ENCODE measurements around the gene CKB. TPM values are rescaled to one million over a fixed set of nuclear protein-coding genes. Genes with fewer than 3 reads are reported as not detected.

Gene CKB
- total RNA-seq, 1 donor from 2014 or later, result 178 TPM

DNA sequence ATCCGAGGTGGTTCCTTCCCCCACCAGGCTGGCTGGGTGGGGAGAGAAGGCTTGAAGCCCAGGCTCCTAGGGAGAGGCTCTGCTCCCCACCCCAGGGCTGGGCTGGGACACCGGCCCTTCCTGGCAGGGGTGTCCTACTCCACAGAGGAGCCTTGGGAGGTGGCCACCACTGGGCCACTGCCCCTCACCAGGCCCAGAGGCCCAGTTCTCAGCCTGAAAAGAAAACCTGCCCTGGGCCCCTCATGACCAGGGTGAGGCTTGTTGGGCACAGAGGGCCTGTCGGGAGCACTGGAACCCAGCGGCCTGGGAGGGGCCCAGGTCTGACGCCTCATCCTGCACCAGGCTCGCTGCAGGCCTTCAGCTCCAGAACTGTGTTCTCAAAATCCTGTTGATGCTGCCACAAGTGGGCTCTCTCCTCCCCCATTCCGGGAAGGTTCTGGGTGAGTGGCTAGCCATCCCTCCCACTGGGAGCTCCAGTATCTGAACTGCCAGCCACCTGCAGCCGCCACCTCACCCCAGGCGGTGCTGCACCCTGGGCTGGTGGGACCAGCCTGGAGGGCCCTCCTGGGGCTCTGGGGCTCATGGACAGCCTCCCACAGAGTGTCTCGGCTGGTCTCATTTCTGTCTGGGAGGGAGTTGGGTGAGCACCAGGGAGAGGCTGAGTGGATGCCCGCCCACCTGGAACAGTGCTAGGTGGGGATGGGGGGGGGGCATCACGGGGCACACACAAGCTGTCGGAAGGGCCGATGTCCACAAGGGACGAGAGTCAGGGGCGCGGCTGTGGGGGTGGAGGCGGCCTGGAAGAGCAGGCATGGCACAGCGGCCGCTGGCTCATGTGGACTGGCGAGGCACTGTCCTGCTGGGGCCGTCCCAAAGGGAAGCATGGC lies 28.1 kb upstream of the CKB start:
- Histone ChIP-seq H3K4me3 (ENCODE audit: insufficient read depth, low read depth, low read length) (no peak overlapping the region), H3K27ac (ENCODE audit: low read depth, low read length) (no peak overlapping the region), H3K4me2 (ENCODE audit: low read length) (no peak overlapping the region), H3K36me3 (ENCODE audit: insufficient read depth, low read length) (no peaks in the 10 kb centered on the region), H3K9ac (ENCODE audit: low read length) (no peak overlapping the region), H3K27me3 (ENCODE audit: insufficient read depth, low read length) (no peaks in the 10 kb centered on the region), H3K79me2 (ENCODE audit: insufficient read depth, low read length) (peaks cover 7% of the 10 kb centered on the region), H3K9me3 (ENCODE audit: insufficient read depth, low read depth, low read length) (no peaks in the 10 kb centered on the region), H2AFZ (ENCODE audit: low read depth, low read length) (no peak overlapping the region), H3K4me1 (ENCODE audit: insufficient read depth, low read length) (peaks cover 10% of the 10 kb centered on the region), H4K20me1 (ENCODE audit: insufficient read depth, low read length) (peaks cover 49% of the 10 kb centered on the region)
- TF ChIP-seq EZH2 (IDR thresholded peaks at IDR 0.05; ENCODE audit: insufficient read depth, low read length), result no peak
- TF ChIP-seq, protein P1, sequence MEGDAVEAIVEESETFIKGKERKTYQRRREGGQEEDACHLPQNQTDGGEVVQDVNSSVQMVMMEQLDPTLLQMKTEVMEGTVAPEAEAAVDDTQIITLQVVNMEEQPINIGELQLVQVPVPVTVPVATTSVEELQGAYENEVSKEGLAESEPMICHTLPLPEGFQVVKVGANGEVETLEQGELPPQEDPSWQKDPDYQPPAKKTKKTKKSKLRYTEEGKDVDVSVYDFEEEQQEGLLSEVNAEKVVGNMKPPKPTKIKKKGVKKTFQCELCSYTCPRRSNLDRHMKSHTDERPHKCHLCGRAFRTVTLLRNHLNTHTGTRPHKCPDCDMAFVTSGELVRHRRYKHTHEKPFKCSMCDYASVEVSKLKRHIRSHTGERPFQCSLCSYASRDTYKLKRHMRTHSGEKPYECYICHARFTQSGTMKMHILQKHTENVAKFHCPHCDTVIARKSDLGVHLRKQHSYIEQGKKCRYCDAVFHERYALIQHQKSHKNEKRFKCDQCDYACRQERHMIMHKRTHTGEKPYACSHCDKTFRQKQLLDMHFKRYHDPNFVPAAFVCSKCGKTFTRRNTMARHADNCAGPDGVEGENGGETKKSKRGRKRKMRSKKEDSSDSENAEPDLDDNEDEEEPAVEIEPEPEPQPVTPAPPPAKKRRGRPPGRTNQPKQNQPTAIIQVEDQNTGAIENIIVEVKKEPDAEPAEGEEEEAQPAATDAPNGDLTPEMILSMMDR (IDR thresholded peaks at IDR 0.05; ENCODE audit: insufficient read depth, low read depth, low read length), result no peak
- H3K36me3 Mint-ChIP-seq (ENCODE audit: low read depth, unreplicated experiment), result peaks cover 7% of the 10 kb centered on the region
- H3K4me3 Mint-ChIP-seq (ENCODE audit: unreplicated experiment), result no peak overlapping the region
- no peaks in the 10 kb centered on the region for H3K27me3 Mint-ChIP-seq (ENCODE audit: low read depth, unreplicated experiment)
- DNase-seq (ENCODE audit: low read depth) (no peak), FAIRE-seq (no peak)
- no peak overlapping the region for H3K27ac Mint-ChIP-seq (ENCODE audit: unreplicated experiment)
- H3K4me1 Mint-ChIP-seq (ENCODE audit: low read depth, unreplicated experiment), result peaks cover 9% of the 10 kb centered on the region
- H3K9me3 Mint-ChIP-seq (ENCODE audit: unreplicated experiment), result no peaks in the 10 kb centered on the region

DNA sequence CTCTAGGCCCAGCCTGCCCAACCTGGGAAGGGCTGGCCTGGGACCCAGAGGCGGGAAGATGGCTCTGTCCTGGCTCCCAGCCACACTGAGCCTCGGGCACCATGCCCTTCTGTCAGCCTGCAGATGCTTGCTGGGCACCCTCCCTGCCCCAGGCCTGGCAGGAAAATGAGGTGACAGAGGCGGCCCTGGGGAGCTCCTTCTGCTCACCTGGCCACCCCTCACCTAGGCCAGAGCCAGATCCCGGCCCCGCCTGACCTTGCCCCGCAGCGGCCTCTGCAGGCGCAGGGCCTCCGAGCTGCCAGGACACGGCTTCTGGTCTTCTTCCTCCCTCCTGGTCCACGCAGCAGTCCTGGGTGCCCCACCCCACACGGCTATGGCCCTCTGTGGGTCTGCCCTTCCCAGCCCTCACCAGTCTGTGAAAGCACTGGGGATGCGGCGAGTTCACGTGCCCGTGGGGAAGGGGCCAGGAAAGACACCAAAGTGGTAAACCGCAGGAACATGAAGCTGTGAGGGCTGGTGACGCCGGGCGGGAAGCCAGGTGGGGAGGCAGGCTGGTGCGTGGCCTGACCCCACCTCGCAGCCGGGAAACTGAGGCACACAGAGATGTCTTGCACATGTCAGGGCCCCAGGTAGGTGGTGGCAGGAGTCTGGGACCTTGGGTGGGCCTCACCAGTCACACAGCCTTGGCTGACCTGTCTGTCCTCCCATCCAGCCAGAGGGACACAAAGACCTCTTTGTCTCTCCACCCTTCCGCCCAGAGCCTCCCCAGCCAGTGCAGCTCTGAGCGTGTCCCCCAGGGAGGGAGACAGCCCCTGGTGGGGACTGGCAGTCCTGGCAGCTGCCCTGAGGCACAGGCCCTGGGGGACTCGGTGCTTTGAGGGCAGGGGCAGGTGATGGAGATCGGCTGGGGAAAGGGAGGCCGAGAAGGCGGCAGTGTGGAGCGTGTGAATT lies 27.0 kb upstream of the CKB start:
- H3K9me3 Mint-ChIP-seq (ENCODE audit: unreplicated experiment), result no peaks in the 10 kb centered on the region
- H3K36me3 Mint-ChIP-seq (ENCODE audit: low read depth, unreplicated experiment), result peaks cover 2% of the 10 kb centered on the region
- TF ChIP-seq EZH2 (IDR thresholded peaks at IDR 0.05; ENCODE audit: insufficient read depth, low read length), result no peak
- TF ChIP-seq, protein P1 (IDR thresholded peaks at IDR 0.05; ENCODE audit: insufficient read depth, low read depth, low read length), result no peak
- H3K4me1 Mint-ChIP-seq (ENCODE audit: low read depth, unreplicated experiment), result peaks cover 7% of the 10 kb centered on the region
- no peak for DNase-seq (ENCODE audit: low read depth)
- no peak for FAIRE-seq
- no peak overlapping the region for H3K27ac Mint-ChIP-seq (ENCODE audit: unreplicated experiment)
- no peak overlapping the region for H3K4me3 Mint-ChIP-seq (ENCODE audit: unreplicated experiment)
- H3K36me3 ChIP-seq (ENCODE audit: insufficient read depth, low read length), result no peaks in the 10 kb centered on the region
- no peaks in the 10 kb centered on the region for H3K9me3 ChIP-seq (ENCODE audit: insufficient read depth, low read depth, low read length)
- no peaks in the 10 kb centered on the region for H3K27me3 Mint-ChIP-seq (ENCODE audit: low read depth, unreplicated experiment)
- no peaks in the 10 kb centered on the region for H3K27me3 ChIP-seq (ENCODE audit: insufficient read depth, low read length)
- no peak overlapping the region for H3K4me3 ChIP-seq (ENCODE audit: insufficient read depth, low read depth, low read length)
- H2AFZ ChIP-seq (ENCODE audit: low read depth, low read length), result no peak overlapping the region
- peaks cover 10% of the 10 kb centered on the region for H3K4me1 ChIP-seq (ENCODE audit: insufficient read depth, low read length)
- H3K27ac ChIP-seq (ENCODE audit: low read depth, low read length), result no peak overlapping the region
- H3K4me2 ChIP-seq (ENCODE audit: low read length), result no peak overlapping the region
- no peaks in the 10 kb centered on the region for H3K79me2 ChIP-seq (ENCODE audit: insufficient read depth, low read length)
- no peak overlapping the region for H3K9ac ChIP-seq (ENCODE audit: low read length)
- H4K20me1 ChIP-seq (ENCODE audit: insufficient read depth, low read length), result peaks cover 42% of the 10 kb centered on the region

Measured in astrocyte (in vitro differentiated cells and primary cell).